Neuronal stem cell (in vitro differentiated cells): ENCODE data around the gene SLC30A9. TPM values are rescaled to one million over a fixed set of nuclear protein-coding genes. Genes with fewer than 3 reads are reported as not detected.

ENCODE experiments used
- DNase-seq: peaks from one replicate; pipeline ENCODE4 v3.0.0-alpha.2; 2013; ENCODE audit warnings: low spot score
- H2AFZ ChIP-seq: one replicate; pipeline ENCODE4 v1.6.1; 2013; ENCODE audit warnings: mild to moderate bottlenecking, low read length, inconsistent platforms
- H2AK5ac ChIP-seq: 2 replicates; pipeline ENCODE4 v1.6.1; 2013; ENCODE audit warnings: low read depth, mild to moderate bottlenecking, inconsistent platforms, low read length, moderate library complexity, mixed read lengths
- H2BK120ac ChIP-seq: 2 replicates; pipeline ENCODE4 v1.6.1; 2013; ENCODE audit warnings: low read depth, mild to moderate bottlenecking, inconsistent platforms, low read length, moderate library complexity, mixed read lengths
- H2BK12ac ChIP-seq: one replicate; pipeline ENCODE4 v1.6.1; 2013; ENCODE audit warnings: low read length, inconsistent platforms
- H2BK15ac ChIP-seq: 2 replicates; pipeline ENCODE4 v1.6.1; 2013; ENCODE audit warnings: mild to moderate bottlenecking, low read length, inconsistent platforms, mixed read lengths
- H2BK5ac ChIP-seq: one replicate; pipeline ENCODE4 v1.6.1; 2013; ENCODE audit warnings: inconsistent platforms, mild to moderate bottlenecking, low read length, moderate library complexity
- H3K14ac ChIP-seq: one replicate; pipeline ENCODE4 v1.6.1; 2013; ENCODE audit warnings: low read length, inconsistent platforms
- H3K18ac ChIP-seq: 2 replicates; pipeline ENCODE4 v1.6.1; 2013; ENCODE audit warnings: low read length, inconsistent platforms
- H3K23ac ChIP-seq: 2 replicates; pipeline ENCODE4 v1.6.1; 2013; ENCODE audit warnings: low read depth, mild to moderate bottlenecking, mixed read lengths, low read length, inconsistent platforms; ENCODE audit not compliant: poor library complexity
- H3K27ac ChIP-seq: replicated peaks from 3 replicates; pipeline ENCODE4 v1.5.1; 2013; ENCODE audit warnings: low read length, inconsistent platforms
- H3K27me3 ChIP-seq, 3 experiments: 2 replicates each; pipeline ENCODE4 v1.6.1; 2013; ENCODE audit warnings: low read length in 3 of 3, mild to moderate bottlenecking in 2 of 3, inconsistent platforms in 1 of 3, low read depth in 1 of 3, mixed read lengths in 1 of 3, moderate library complexity in 1 of 3; ENCODE audit not compliant: control insufficient read depth in 3 of 3, insufficient read depth in 3 of 3
- H3K36me3 ChIP-seq, 2 donors: replicated peaks in 1 of 2; 2 replicates each; pipeline ENCODE4 v1.6.1; 2013; ENCODE audit warnings: low read length in 2 of 2; ENCODE audit not compliant: control insufficient read depth in 2 of 2, insufficient read depth in 2 of 2
- H3K4ac ChIP-seq: 2 replicates; pipeline ENCODE4 v1.6.1; 2013; ENCODE audit warnings: inconsistent platforms, mild to moderate bottlenecking, low read length, moderate library complexity
- H3K4me1 ChIP-seq, 2 donors: 1 replicate in 1 of 2; 2 replicates in 1 of 2; pipeline ENCODE4 v1.6.1; 2013; ENCODE audit warnings: low read length in 2 of 2, low read depth in 1 of 2; ENCODE audit not compliant: control insufficient read depth in 2 of 2, insufficient read depth in 1 of 2
- H3K4me2 ChIP-seq: one replicate; pipeline ENCODE4 v1.6.1; 2013; ENCODE audit warnings: mild to moderate bottlenecking, low read length, inconsistent platforms; ENCODE audit not compliant: insufficient read depth, poor library complexity, severe bottlenecking
- H3K4me3 ChIP-seq, 2 donors: 2 replicates each; pipeline ENCODE4 v1.5.1; 2013; ENCODE audit warnings: low read length in 2 of 2, mild to moderate bottlenecking in 2 of 2, inconsistent platforms in 1 of 2, moderate library complexity in 1 of 2
- H3K79me1 ChIP-seq: one replicate; pipeline ENCODE4 v1.6.1; 2013; ENCODE audit warnings: low read depth, mild to moderate bottlenecking, inconsistent platforms, low read length, moderate library complexity
- H3K9ac ChIP-seq: one replicate; pipeline ENCODE4 v1.6.1; 2013; ENCODE audit warnings: mild to moderate bottlenecking, low read depth, low read length, inconsistent platforms; ENCODE audit not compliant: poor library complexity
- H3K9me3 ChIP-seq, 2 donors: replicated peaks in 1 of 2; 2 replicates each; pipeline versions ENCODE3 to v1.6.1; 2013; ENCODE audit warnings: low read length in 2 of 2, mild to moderate bottlenecking in 2 of 2, inconsistent platforms in 1 of 2, low read depth in 1 of 2, mixed read lengths in 1 of 2, moderate library complexity in 1 of 2; ENCODE audit not compliant: control insufficient read depth in 2 of 2, insufficient read depth in 1 of 2
- H4K8ac ChIP-seq: one replicate; pipeline ENCODE4 v1.6.1; 2013; ENCODE audit warnings: low read depth, mild to moderate bottlenecking, inconsistent platforms, low read length, moderate library complexity
- H4K91ac ChIP-seq: one replicate; pipeline ENCODE4 v1.6.1; 2013; ENCODE audit warnings: low read length, low read depth, mild to moderate bottlenecking, inconsistent platforms; ENCODE audit not compliant: poor library complexity
- WGBS, 2 donors: extraction: QIAGEN DNeasy Blood & Tissue Kit; methylation state at CpG; one replicate each; pipeline ENCODE4 v1.1.7; 2013; ENCODE audit warnings: missing lambda C conversion rate in 2 of 2, mixed read lengths in 1 of 2; ENCODE audit not compliant: insufficient read length in 2 of 2, insufficient replicate concordance in 1 of 2; ENCODE audit errors: extremely low coverage in 2 of 2; 5-methylcytosine and 5-hydroxymethylcytosine counted together
- polyA plus RNA-seq, 2 experiments: library from polyadenylated mRNA; stranded (reverse); fragments of 200-250 nt; gene quantifications; one replicate each; pipeline ENCODE4 v1.2.3, GENCODE V29; 2013

Gene SLC30A9
- 41.7 TPM for polyA plus RNA-seq (2013, experiment 1 of 2)
- 42.4 TPM for polyA plus RNA-seq (2013, experiment 2 of 2)

DNA sequence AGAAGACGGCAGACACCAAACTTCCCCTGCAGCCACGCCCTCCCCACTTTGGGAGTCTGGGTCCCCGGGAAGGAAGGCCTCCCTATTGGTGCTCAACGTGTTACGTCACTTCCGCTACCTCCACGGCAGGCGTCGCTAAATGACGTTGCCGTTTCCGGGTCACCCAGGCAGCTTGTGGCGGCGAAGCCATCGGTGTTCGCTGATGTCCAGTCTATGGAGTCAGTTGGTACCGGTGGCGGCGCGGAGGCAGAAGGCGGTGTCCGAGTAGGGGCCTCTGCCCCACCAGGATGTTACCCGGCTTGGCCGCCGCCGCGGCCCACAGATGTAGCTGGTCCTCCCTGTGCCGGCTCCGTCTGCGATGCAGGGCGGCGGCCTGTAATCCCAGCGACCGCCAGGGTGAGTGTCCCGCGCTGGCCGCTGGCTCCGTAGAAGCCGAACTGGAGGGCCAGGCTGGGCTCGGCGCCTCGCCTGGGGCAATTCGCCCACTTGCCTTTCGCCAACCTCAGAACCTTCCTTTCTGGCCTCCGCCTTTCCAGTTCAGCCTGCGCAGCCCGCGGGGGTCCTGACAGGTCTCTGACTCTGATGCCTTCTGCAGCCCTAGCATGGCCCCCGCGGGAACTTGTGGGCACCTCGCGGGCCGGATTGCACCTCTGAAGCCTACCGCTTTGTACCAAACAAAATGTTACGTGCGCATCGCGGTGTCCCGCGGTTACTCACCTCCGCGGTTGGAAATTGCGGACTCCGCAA lies at the start of gene SLC30A9:
Gene SLC30A9, plus strand, starts transcription at position 166 of the 747 bp plus-strand sequence. Its CDS starts 122 bp downstream, at position 288.
- H2AFZ ChIP-seq: peak within 1 kb of the TSS; percentile 90
- peaks cover 8% of the 10 kb centered on the region for H3K79me1 ChIP-seq
- H3K27me3 ChIP-seq: no peaks in the 10 kb centered on the region
- no peaks in the 10 kb centered on the region for H3K36me3 ChIP-seq
- peak within 1 kb of the TSS; percentile 91 for H3K14ac ChIP-seq
- peak within 1 kb of the TSS; percentile 89 for H3K18ac ChIP-seq
- DNase-seq: peak; percentile 90
- H3K27ac ChIP-seq: peak within 1 kb of the TSS; percentile 24
- peak within 1 kb of the TSS; percentile 89 to 98 for H3K4me3 ChIP-seq
- no peak within 1 kb of the TSS for H2BK120ac ChIP-seq
- no peak within 1 kb of the TSS for H2BK15ac ChIP-seq
- peak within 1 kb of the TSS; percentile 20 for H4K91ac ChIP-seq
- H2BK12ac ChIP-seq: no peak within 1 kb of the TSS
- no peak within 1 kb of the TSS for H2AK5ac ChIP-seq
- no peak within 1 kb of the TSS for H2BK5ac ChIP-seq
- WGBS, 2 donors: no CpG with 5 or more reads among the region's 64 CpGs
- peak within 1 kb of the TSS; percentile 95 for H3K9ac ChIP-seq
- no peak within 1 kb of the TSS for H3K4ac ChIP-seq
- peak within 1 kb of the TSS; percentile 62 for H3K23ac ChIP-seq
- H3K4me2 ChIP-seq: peak within 1 kb of the TSS; percentile 83
- H3K4me1 ChIP-seq: peaks cover 3 to 10% of the 10 kb centered on the region in 2 donors
- H4K8ac ChIP-seq: no peak within 1 kb of the TSS
- no peaks in the 10 kb centered on the region for H3K9me3 ChIP-seq

DNA sequence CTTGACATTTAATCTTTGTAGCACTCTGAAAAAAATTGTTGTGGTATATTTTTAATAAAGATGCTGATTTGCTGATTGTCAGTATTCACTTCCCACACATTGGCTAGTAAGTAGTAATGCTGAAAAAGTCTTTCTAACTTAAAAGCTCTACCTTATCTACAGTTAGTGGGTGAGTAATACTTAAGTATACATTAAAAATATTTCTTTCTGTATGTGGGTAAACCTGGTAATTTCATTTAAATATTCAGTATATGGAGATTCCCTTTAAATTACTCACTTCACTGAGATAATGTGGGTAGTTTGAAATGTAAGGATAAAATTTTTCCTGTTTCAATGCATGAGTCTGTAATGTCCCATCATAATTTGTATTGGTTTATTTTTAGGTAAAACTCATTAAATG lies 49.5 kb upstream of the SLC30A9 start:
- Histone ChIP-seq H3K27ac (no peak overlapping the region), H2BK15ac (no peak overlapping the region), H3K4me1 (peaks cover 3 to 5% of the 10 kb centered on the region in 2 donors), H4K91ac (no peak overlapping the region), H3K27me3 (no peaks in the 10 kb centered on the region), H3K79me1 (peaks cover 2% of the 10 kb centered on the region), H3K9ac (no peak overlapping the region), H3K23ac (no peak overlapping the region), H2BK5ac (no peak overlapping the region), H2BK12ac (no peak overlapping the region), H4K8ac (no peak overlapping the region), H2AFZ (no peak overlapping the region), H3K14ac (no peak overlapping the region), H3K4me3 (no peak overlapping the region), H2BK120ac (no peak overlapping the region), H2AK5ac (no peak overlapping the region), H3K36me3 (peaks cover 5 to 91% of the 10 kb centered on the region in 2 donors), H3K4ac (no peak overlapping the region), H3K9me3 (no peaks in the 10 kb centered on the region), H3K4me2 (no peak overlapping the region), H3K18ac (no peak overlapping the region)
- no peak for DNase-seq

DNA sequence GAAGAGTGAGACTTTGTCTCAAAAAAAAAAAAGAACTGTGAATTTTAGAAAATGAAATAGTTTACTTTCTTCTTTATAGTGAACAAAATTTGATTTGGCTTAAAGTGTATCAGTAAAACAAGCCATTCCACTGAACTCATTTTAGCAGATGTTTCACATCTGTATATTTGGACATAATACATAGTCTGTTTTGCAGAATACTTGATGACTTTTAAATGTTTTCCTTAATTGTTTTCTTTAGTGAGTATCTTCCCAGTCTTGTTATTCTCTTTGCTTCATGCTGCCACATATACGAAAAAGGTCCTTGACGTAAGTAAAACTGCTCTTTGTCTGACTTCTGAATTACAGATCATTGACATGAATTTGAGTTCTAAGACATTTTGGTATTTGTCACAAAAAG lies 46.8 kb upstream of the SLC30A9 start:
- Histone ChIP-seq H4K8ac (no peak overlapping the region), H3K36me3 (peaks cover 3 to 94% of the 10 kb centered on the region in 2 donors), H2BK15ac (no peak overlapping the region), H2BK12ac (no peak overlapping the region), H3K9me3 (no peaks in the 10 kb centered on the region), H3K9ac (no peak overlapping the region), H2AK5ac (no peak overlapping the region), H3K4me1 (no peaks in the 10 kb centered on the region), H3K14ac (no peak overlapping the region), H3K79me1 (peaks cover 2% of the 10 kb centered on the region), H3K23ac (no peak overlapping the region), H3K4ac (no peak overlapping the region), H3K4me2 (no peak overlapping the region), H3K27ac (no peak overlapping the region), H2BK5ac (no peak overlapping the region), H4K91ac (no peak overlapping the region), H3K18ac (no peak overlapping the region), H3K27me3 (no peaks in the 10 kb centered on the region), H2AFZ (no peak overlapping the region), H3K4me3 (no peak overlapping the region), H2BK120ac (no peak overlapping the region)
- DNase-seq: no peak
- WGBS, 2 donors: no CpG with 5 or more reads among the region's 2 CpGs

DNA sequence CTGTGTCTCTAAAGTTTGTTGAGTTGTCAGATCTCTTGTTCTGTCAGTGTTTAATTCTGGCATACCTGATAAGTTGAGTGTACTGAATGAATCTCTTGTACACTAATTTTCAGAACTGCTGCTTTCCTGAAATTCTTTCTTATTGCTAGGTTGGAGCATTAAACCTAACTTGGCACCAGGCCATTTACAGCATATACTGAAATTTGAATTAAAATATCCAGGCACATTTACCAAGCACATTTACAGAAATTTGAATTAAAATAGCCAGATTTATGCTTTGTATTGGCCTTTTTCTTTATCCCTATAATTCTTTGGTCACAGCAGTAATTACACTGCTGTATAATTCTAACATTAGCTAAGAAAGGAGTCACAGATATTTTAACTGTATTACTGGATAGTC lies 46.2 kb upstream of the SLC30A9 start:
- H3K4me2 ChIP-seq: no peak overlapping the region
- no peak overlapping the region for H3K23ac ChIP-seq
- H3K36me3 ChIP-seq: peaks cover 1 to 94% of the 10 kb centered on the region in 2 donors
- peaks cover under 1% of the 10 kb centered on the region for H3K79me1 ChIP-seq
- H2BK12ac ChIP-seq: no peak overlapping the region
- no peaks in the 10 kb centered on the region for H3K4me1 ChIP-seq
- H3K14ac ChIP-seq: no peak overlapping the region
- no peaks in the 10 kb centered on the region for H3K9me3 ChIP-seq
- no peak overlapping the region for H3K4me3 ChIP-seq
- H3K27ac ChIP-seq: no peak overlapping the region
- no peak overlapping the region for H2AK5ac ChIP-seq
- no peak overlapping the region for H2BK5ac ChIP-seq
- H2BK15ac ChIP-seq: no peak overlapping the region
- no peaks in the 10 kb centered on the region for H3K27me3 ChIP-seq
- DNase-seq: no peak
- no peak overlapping the region for H3K4ac ChIP-seq
- no peak overlapping the region for H2BK120ac ChIP-seq
- no peak overlapping the region for H4K8ac ChIP-seq
- H2AFZ ChIP-seq: no peak overlapping the region
- no peak overlapping the region for H3K9ac ChIP-seq
- no peak overlapping the region for H3K18ac ChIP-seq
- H4K91ac ChIP-seq: no peak overlapping the region
